BLaER1 (cell line): ENCODE measurements around the gene ZSWIM1.
A peak's percentile ranks its signal among the peaks of the same experiment; 100 is the strongest.
"Not testable (repeated sequence)": the region's sequence is repeated elsewhere in the genome, so short reads cannot be mapped to it uniquely, and the experiment has no call there.

Source experiments
- H3K27ac ChIP-seq: shearing (Covaris generic); formaldehyde crosslinking; 2 replicates; pipeline ENCODE4 v1.8.1; 2022
- H3K27me3 ChIP-seq: shearing (Covaris generic); formaldehyde crosslinking; 2 replicates; pipeline ENCODE4 v1.8.1; 2022
- H3K36me3 ChIP-seq: shearing (Covaris generic); formaldehyde crosslinking; 2 replicates; pipeline ENCODE4 v1.8.1; 2022
- H3K4me1 ChIP-seq: shearing (Covaris generic); formaldehyde crosslinking; 2 replicates; pipeline ENCODE4 v1.8.1; 2022
- H3K4me2 ChIP-seq: shearing (Covaris generic); formaldehyde crosslinking; 2 replicates; pipeline ENCODE4 v1.8.1; 2022
- H3K4me3 ChIP-seq: shearing (Covaris generic); formaldehyde crosslinking; 2 replicates; pipeline ENCODE4 v1.8.1; 2022
- H3K9ac ChIP-seq: shearing (Covaris generic); formaldehyde crosslinking; 2 replicates; pipeline ENCODE4 v1.8.1; 2022
- H3K9me3 ChIP-seq: shearing (Covaris generic); formaldehyde crosslinking; 2 replicates; pipeline ENCODE4 v1.8.1; 2022
- H4K20me1 ChIP-seq: shearing (Covaris generic); formaldehyde crosslinking; 2 replicates; pipeline ENCODE4 v1.8.1; 2022
- Cebpa-rat ChIP-seq: shearing (Covaris generic); IDR thresholded peaks from 2 replicates; pipeline ENCODE4 v1.8.1; 2022

The ZSWIM1 gene

GRCh38 chr20:45894797-45895196 is 13.8 kb downstream of the ZSWIM1 start:
- H3K4me2 ChIP-seq, result no peak overlapping the region
- peaks cover 25% of the 10 kb centered on the region for H3K4me1 ChIP-seq
- H3K4me3 ChIP-seq, result no peak overlapping the region
- no peak overlapping the region for H3K27ac ChIP-seq
- H3K27me3 ChIP-seq, result no peaks in the 10 kb centered on the region
- H3K9me3 ChIP-seq, result no peaks in the 10 kb centered on the region
- H4K20me1 ChIP-seq, result peaks cover 7% of the 10 kb centered on the region; the same call in 1 of the 2 replicates
- TF ChIP-seq Cebpa-rat, result no peak
- H3K36me3 ChIP-seq, result peaks cover 67% of the 10 kb centered on the region
- no peak overlapping the region for H3K9ac ChIP-seq

DNA sequence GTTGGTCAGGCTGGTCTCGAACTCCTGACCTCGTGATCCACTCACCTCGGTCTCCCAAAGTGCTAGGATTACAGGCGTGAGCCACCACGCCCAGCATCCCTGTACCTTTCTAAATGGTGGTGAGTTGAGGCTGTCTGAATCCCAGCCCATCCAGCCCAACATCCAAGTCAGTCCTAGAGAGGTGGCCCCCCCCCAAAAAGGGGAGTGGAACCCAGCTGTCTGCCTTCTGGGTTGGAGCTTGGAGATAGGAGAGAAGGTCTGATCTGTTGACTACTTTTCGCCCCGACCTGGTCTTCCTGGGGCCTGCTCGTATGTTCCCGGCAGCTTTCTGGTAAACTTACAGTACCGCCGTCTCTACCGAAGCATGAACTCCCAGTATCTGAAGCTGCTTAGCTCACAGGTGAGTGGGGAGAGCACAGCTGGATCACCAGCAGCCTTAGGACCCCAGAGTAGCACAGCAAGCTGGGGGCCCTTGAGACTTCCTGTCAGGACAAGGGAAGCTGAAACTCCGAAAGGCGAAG is 15.7 kb downstream of the ZSWIM1 start:
- TF ChIP-seq Cebpa-rat, result no peak
- Histone ChIP-seq H4K20me1 (peaks cover 5% of the 10 kb centered on the region; the same call in 1 of the 2 replicates), H3K27me3 (no peaks in the 10 kb centered on the region), H3K27ac (no peak overlapping the region), H3K4me2 (no peak overlapping the region), H3K4me1 (peaks cover 20% of the 10 kb centered on the region), H3K9me3 (no peaks in the 10 kb centered on the region), H3K4me3 (no peak overlapping the region), H3K36me3 (peaks cover 74% of the 10 kb centered on the region), H3K9ac (no peak overlapping the region)

DNA sequence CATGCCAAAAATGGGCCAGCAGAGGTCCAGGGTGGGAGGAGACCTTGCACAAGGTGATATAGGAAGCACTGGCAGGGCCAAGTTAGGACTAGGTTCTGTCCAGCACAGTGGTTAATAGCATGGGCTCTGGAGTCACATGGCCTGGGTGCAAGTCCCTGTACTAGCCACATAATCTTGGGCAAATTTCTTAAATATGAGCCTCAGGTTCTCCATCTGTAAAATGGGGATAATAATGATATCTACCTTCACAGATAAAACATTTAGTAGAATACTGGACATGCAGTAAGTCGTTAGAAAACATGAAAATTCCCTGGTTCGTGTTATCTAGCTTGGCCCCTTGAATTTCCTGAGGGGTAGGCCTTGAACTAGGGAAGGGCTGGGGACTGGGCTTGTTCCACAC is 16.3 kb downstream of the ZSWIM1 start:
- Histone ChIP-seq H3K9ac (no peak overlapping the region), H3K4me2 (no peak overlapping the region), H3K27me3 (no peaks in the 10 kb centered on the region), H3K36me3 (peaks cover 74% of the 10 kb centered on the region), H4K20me1 (0 out of 2 replicates have a peak, but pooled peaks cover 4% of the 10 kb centered on the region), H3K4me1 (peaks cover 20% of the 10 kb centered on the region), H3K27ac (no peak overlapping the region), H3K9me3 (no peaks in the 10 kb centered on the region), H3K4me3 (no peak overlapping the region)
- TF ChIP-seq Cebpa-rat, result no peak

DNA sequence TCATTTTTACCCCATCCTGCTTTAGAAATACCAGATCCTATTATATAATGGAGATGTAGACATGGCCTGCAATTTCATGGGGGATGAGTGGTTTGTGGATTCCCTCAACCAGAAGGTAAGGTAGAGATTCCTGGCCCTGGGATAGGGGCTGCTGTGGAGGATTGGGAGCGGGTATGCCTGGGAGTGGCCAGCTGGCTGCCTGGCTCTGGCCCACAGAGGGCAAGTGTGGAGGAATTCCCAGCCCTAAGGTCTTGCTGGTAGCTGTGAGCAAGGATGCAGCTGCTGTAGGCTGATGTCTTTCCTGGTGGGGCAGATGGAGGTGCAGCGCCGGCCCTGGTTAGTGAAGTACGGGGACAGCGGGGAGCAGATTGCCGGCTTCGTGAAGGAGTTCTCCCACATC is 16.7 kb downstream of the ZSWIM1 start:
- Histone ChIP-seq H3K4me2 (no peak overlapping the region), H3K9me3 (no peaks in the 10 kb centered on the region), H3K27me3 (no peaks in the 10 kb centered on the region), H4K20me1 (0 out of 2 replicates have a peak, but pooled peaks cover 5% of the 10 kb centered on the region), H3K4me1 (peaks cover 20% of the 10 kb centered on the region), H3K36me3 (peaks cover 72% of the 10 kb centered on the region), H3K9ac (no peak overlapping the region), H3K27ac (no peak overlapping the region), H3K4me3 (no peak overlapping the region)
- no peak for TF ChIP-seq Cebpa-rat

DNA sequence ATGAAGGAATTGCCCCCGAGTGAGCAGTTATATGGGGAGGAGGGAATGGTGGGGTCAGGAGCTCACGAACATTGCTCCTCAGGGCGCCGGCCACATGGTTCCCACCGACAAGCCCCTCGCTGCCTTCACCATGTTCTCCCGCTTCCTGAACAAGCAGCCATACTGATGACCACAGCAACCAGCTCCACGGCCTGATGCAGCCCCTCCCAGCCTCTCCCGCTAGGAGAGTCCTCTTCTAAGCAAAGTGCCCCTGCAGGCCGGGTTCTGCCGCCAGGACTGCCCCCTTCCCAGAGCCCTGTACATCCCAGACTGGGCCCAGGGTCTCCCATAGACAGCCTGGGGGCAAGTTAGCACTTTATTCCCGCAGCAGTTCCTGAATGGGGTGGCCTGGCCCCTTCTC is 17.3 kb downstream of the ZSWIM1 start:
- H3K27me3 ChIP-seq, result no peaks in the 10 kb centered on the region
- H3K9me3 ChIP-seq, result no peaks in the 10 kb centered on the region
- H3K9ac ChIP-seq, result no peak overlapping the region
- peaks cover 66% of the 10 kb centered on the region for H3K36me3 ChIP-seq
- no peak overlapping the region for H3K27ac ChIP-seq
- 0 out of 2 replicates have a peak, but pooled peaks cover 5% of the 10 kb centered on the region for H4K20me1 ChIP-seq
- H3K4me3 ChIP-seq, result no peak overlapping the region
- no peak for TF ChIP-seq Cebpa-rat
- H3K4me1 ChIP-seq, result peaks cover 24% of the 10 kb centered on the region
- no peak overlapping the region for H3K4me2 ChIP-seq

GRCh38 chr20:45899046-45899835 is 18.2 kb downstream of the ZSWIM1 start:
- Histone ChIP-seq H3K27ac (no peak overlapping the region), H3K4me3 (no peak overlapping the region), H3K9me3 (no peaks in the 10 kb centered on the region), H3K27me3 (no peaks in the 10 kb centered on the region), H3K4me2 (no peak overlapping the region), H4K20me1 (0 out of 2 replicates have a peak, but pooled peaks cover 5% of the 10 kb centered on the region), H3K4me1 (peaks cover 32% of the 10 kb centered on the region), H3K36me3 (peaks cover 57% of the 10 kb centered on the region), H3K9ac (no peak overlapping the region)
- no peak for TF ChIP-seq Cebpa-rat

DNA sequence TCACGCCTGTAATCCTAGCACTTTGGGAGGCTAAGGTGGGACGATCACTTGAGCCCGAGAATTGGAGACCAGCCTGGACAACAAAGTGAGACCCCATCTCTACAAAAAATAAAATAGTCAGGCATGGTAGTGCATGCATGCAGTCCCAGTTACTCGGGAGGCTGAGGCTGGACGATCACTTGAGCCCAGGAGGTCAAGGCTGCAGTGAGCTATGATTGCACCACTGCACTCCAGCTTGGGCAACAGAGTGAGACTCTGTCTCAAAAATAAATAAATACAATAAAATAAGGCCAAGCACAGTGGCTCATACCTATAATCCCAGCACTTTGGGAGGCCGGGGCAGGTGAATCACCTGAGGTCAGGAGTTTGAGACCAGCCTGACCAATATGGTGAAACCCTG is 20.3 kb downstream of the ZSWIM1 start:
- H3K27ac ChIP-seq, H3K4me3 ChIP-seq, H3K27me3 ChIP-seq, H3K9ac ChIP-seq, H4K20me1 ChIP-seq, H3K9me3 ChIP-seq: not testable (repeated sequence)
- H3K36me3 ChIP-seq, result peaks cover 36% of the 10 kb centered on the region
- H3K4me1 ChIP-seq, result peaks cover 42% of the 10 kb centered on the region
- peak overlapping the region; percentile 77; the same call in 1 of the 2 replicates for H3K4me2 ChIP-seq

DNA sequence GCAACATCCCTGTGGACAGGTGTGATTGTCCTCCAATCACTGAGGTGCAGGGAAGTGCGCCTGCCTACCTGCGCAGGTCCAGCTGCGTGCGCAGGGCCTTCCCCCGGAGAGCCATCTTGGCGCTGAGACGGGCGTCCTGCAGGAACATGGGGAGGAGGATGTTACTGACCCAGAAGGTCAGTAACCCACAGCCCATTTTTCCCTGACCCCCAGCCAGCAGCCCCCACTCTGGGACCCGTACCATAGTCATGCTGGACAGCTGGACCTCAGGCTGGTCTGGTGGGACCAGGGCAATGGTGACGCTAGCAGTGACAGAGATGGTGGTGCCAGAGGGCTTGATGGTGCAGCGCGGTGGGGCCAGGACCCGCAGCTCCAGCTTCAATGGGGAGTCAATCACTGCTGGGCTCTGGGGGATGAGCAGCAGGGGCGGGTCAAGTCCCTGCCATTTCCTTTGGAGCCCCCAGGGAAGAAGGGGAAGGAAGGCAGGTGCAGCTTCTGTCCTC is 21.2 kb downstream of the ZSWIM1 start:
- Histone ChIP-seq H3K27me3 (no peaks in the 10 kb centered on the region), H3K4me1 (peaks cover 42% of the 10 kb centered on the region), H3K4me3 (peak overlapping the region; percentile 6; the same call in 1 of the 2 replicates), H3K9ac (peak overlapping the region; percentile 48), H3K4me2 (peak overlapping the region; percentile 77), H4K20me1 (0 out of 2 replicates have a peak, but pooled peaks cover 5% of the 10 kb centered on the region), H3K36me3 (peaks cover 28% of the 10 kb centered on the region), H3K27ac (peak overlapping the region; percentile 7; the same call in 1 of the 2 replicates), H3K9me3 (no peaks in the 10 kb centered on the region)
- TF ChIP-seq Cebpa-rat, result no peak

- Histone ChIP-seq H3K36me3 (peaks cover 6% of the 10 kb centered on the region), H3K9ac (peak overlapping the region; percentile 50; the same call in 1 of the 2 replicates), H3K27ac (peak overlapping the region; percentile 49), H4K20me1 (0 out of 2 replicates have a peak, but pooled peaks cover 5% of the 10 kb centered on the region), H3K4me3 (no peak overlapping the region), H3K9me3 (no peaks in the 10 kb centered on the region), H3K4me1 (peaks cover 50% of the 10 kb centered on the region), H3K27me3 (no peaks in the 10 kb centered on the region), H3K4me2 (peak overlapping the region; percentile 51)
- no peak for TF ChIP-seq Cebpa-rat
These were observed 23.8 kb downstream of the ZSWIM1 start for GRCh38 chr20:45904583-45905504.
